HL-60/S4 treated with phorbol 12-myristate 13-acetate at 8.2 ng/mL for 4 days and 3 days (cell line): ENCODE results near the gene LYPD6.

Experiments used
- in situ Hi-C: fragments of 300-500 bp; cut with MboI; formaldehyde crosslinking; loops from 2 replicates; pipeline ENCODE4 v1.15.0; 2022; ENCODE audit warnings: low sequenced_read_pairs

Gene LYPD6

GRCh38 chr2:149448315-149448714 lies 117.9 kb downstream of the LYPD6 start:
- in situ Hi-C loops = no loop called here

GRCh38 chr2:149449017-149449416 lies 118.6 kb downstream of the LYPD6 start:
- in situ Hi-C loops = no loop called here

GRCh38 chr2:149451417-149452165 lies 121.2 kb downstream of the LYPD6 start:
- in situ Hi-C loops = no loop called here

GRCh38 chr2:149456285-149456684 lies 125.9 kb downstream of the LYPD6 start:
- in situ Hi-C loops = no loop called here

- in situ Hi-C loops = no loop called here
Measured at GRCh38 chr2:149458502-149458901, 128.1 kb downstream of the LYPD6 start.

- in situ Hi-C loops = no loop called here
Measured at GRCh38 chr2:149463328-149464002, 133.1 kb downstream of the LYPD6 start.

GRCh38 chr2:149464396-149464795 lies 134.0 kb downstream of the LYPD6 start:
- in situ Hi-C loops = no loop called here

- in situ Hi-C loops = no loop called here
Measured at GRCh38 chr2:149465873-149466272, 135.5 kb downstream of the LYPD6 start.

- in situ Hi-C loops = no loop called here
Measured at GRCh38 chr2:149466635-149467034, 136.2 kb downstream of the LYPD6 start.

GRCh38 chr2:149467436-149467835 lies 137.0 kb downstream of the LYPD6 start:
- in situ Hi-C loops = no loop called here

- in situ Hi-C loops = no loop called here
Measured at GRCh38 chr2:149468636-149469035, 138.2 kb downstream of the LYPD6 start.

- in situ Hi-C loops = no loop called here
Measured at GRCh38 chr2:149470046-149470445, 139.7 kb downstream of the LYPD6 start.

GRCh38 chr2:149472413-149472812 lies 142.0 kb downstream of the LYPD6 start:
- in situ Hi-C loops = no loop called here

- in situ Hi-C loops = no loop called here
Measured at GRCh38 chr2:149473068-149473467, 142.7 kb downstream of the LYPD6 start.

GRCh38 chr2:149473521-149473920 lies 143.1 kb downstream of the LYPD6 start:
- in situ Hi-C loops = no loop called here

- in situ Hi-C loops = no loop called here
Measured at GRCh38 chr2:149483004-149483605, 152.7 kb downstream of the LYPD6 start.

GRCh38 chr2:149486664-149487063 lies 156.3 kb downstream of the LYPD6 start:
- in situ Hi-C loops = no loop called here

GRCh38 chr2:149487189-149487588 lies 156.8 kb downstream of the LYPD6 start:
- in situ Hi-C loops = no loop called here

- in situ Hi-C loops = no loop called here
Measured at GRCh38 chr2:149488706-149489440, 158.5 kb downstream of the LYPD6 start.

GRCh38 chr2:149489452-149489851 lies 159.1 kb downstream of the LYPD6 start:
- in situ Hi-C loops = no loop called here

GRCh38 chr2:149490296-149490695 lies 159.9 kb downstream of the LYPD6 start:
- in situ Hi-C loops = no loop called here
